OCI-LY1 (cell line): ENCODE measurements around the gene RAB7A.

Experiments
- CTCF ChIP-seq: fragments of 200-600 bp; sonication (generic), shearing (Covaris generic); IDR thresholded peaks from 2 replicates; pipeline ENCODE4 v1.5.1; 2017; ENCODE audit warnings: mild to moderate bottlenecking, antibody characterized with exemption, low read length, moderate library complexity, mixed read lengths
- EZH2 ChIP-seq: fragments of 200-600 bp; sonication (generic), shearing (Covaris generic); IDR thresholded peaks from 2 replicates; pipeline ENCODE4 v1.8.0; 2017; ENCODE audit warnings: borderline replicate concordance, mixed run types, mild to moderate bottlenecking, antibody characterized with exemption, low read length, moderate library complexity, mixed read lengths

- TF ChIP-seq CTCF (no peak), EZH2 (no peak)
Observed at GRCh38 chr3:128851601-128852000, 125.6 kb downstream of the RAB7A start.
